Liver (tissue), 9 donors: ENCODE results near the gene ATP8B3. TPM values are rescaled to one million over a fixed set of nuclear protein-coding genes. Genes with fewer than 3 reads are reported as not detected.

ENCODE experiments used
- DNase-seq: peaks from one replicate; pipeline ENCODE4 v3.0.0-alpha.2; 2017; ENCODE audit warnings: low spot score
- H3K27ac ChIP-seq, 2 donors: one replicate each; pipeline ENCODE4 v1.7.0; 2013; ENCODE audit warnings: inconsistent platforms in 2 of 2, low read length in 2 of 2, control low read depth in 1 of 2, low read depth in 1 of 2, mild to moderate bottlenecking in 1 of 2
- H3K27me3 ChIP-seq, 4 donors: one replicate each; pipeline versions ENCODE4 v1.6.1 to v1.7.0; 2013; ENCODE audit warnings: low read length in 3 of 4, inconsistent platforms in 1 of 4, mild to moderate bottlenecking in 1 of 4, moderate library complexity in 1 of 4; ENCODE audit not compliant: control insufficient read depth in 4 of 4, insufficient read depth in 4 of 4
- H3K36me3 ChIP-seq, 4 donors: one replicate each; pipeline versions ENCODE4 v1.6.1 to v1.7.0; 2013; ENCODE audit warnings: low read length in 3 of 4, mild to moderate bottlenecking in 3 of 4, low read depth in 1 of 4, moderate library complexity in 1 of 4; ENCODE audit not compliant: control insufficient read depth in 4 of 4, insufficient read depth in 3 of 4
- H3K4me1 ChIP-seq, 4 donors: one replicate each; pipeline versions ENCODE4 v1.6.1 to v1.7.0; 2013; ENCODE audit warnings: low read length in 3 of 4, mild to moderate bottlenecking in 3 of 4, moderate library complexity in 1 of 4; ENCODE audit not compliant: control insufficient read depth in 4 of 4, insufficient read depth in 4 of 4
- H3K4me3 ChIP-seq, 3 donors: one replicate each; pipeline versions ENCODE4 v1.6.1 to v1.7.0; 2013; ENCODE audit warnings: low read length in 3 of 3, control low read depth in 1 of 3, low read depth in 1 of 3, mild to moderate bottlenecking in 1 of 3
- H3K9ac ChIP-seq, 2 donors: one replicate each; pipeline ENCODE4 v1.7.0; 2013; ENCODE audit warnings: low read length in 2 of 2, mild to moderate bottlenecking in 2 of 2, moderate library complexity in 2 of 2, control low read depth in 1 of 2, low read depth in 1 of 2
- H3K9me3 ChIP-seq, 4 donors: one replicate each; pipeline versions ENCODE4 v1.6.1 to v1.7.0; 2013; ENCODE audit warnings: low read length in 3 of 4; ENCODE audit not compliant: control insufficient read depth in 4 of 4
- ATF3 ChIP-seq: IDR thresholded peaks from 2 replicates; pipeline ENCODE4 v1.6.1; 2016; ENCODE audit warnings: antibody characterized with exemption
- CTCF ChIP-seq: fragments of 150-350 bp; IDR thresholded peaks from 2 replicates; pipeline ENCODE4 v1.5.1; 2017; ENCODE audit warnings: improper control_type of control experiment, low read depth, low read length; ENCODE audit not compliant: missing input control
- EGR1 ChIP-seq, 2 donors: IDR thresholded peaks; 2 replicates each; pipeline ENCODE4 v1.6.1; 2016 to 2018; ENCODE audit warnings: antibody characterized with exemption in 2 of 2, low read depth in 2 of 2
- FOXA1 ChIP-seq: IDR thresholded peaks from 2 replicates; pipeline ENCODE4 v1.6.1; 2016; ENCODE audit warnings: antibody characterized with exemption
- FOXA2 ChIP-seq: IDR thresholded peaks from 2 replicates; pipeline ENCODE4 v1.6.1; 2016; ENCODE audit warnings: antibody characterized with exemption
- HNF4A ChIP-seq, 2 donors: conservative IDR thresholded peaks; 2 replicates each; pipeline ENCODE4 v1.6.1; 2016; ENCODE audit warnings: antibody characterized with exemption in 2 of 2, mild to moderate bottlenecking in 2 of 2
- HNF4G ChIP-seq: IDR thresholded peaks from 2 replicates; pipeline ENCODE4 v1.6.1; 2016; ENCODE audit warnings: antibody characterized with exemption
- MAX ChIP-seq: IDR thresholded peaks from 2 replicates; pipeline ENCODE4 v1.6.1; 2016; ENCODE audit warnings: antibody characterized with exemption
- NR2F2 ChIP-seq: IDR thresholded peaks from 2 replicates; pipeline ENCODE4 v1.6.1; 2016; ENCODE audit warnings: antibody characterized with exemption
- RAD21 ChIP-seq, 2 donors: IDR thresholded peaks; 2 replicates each; pipeline ENCODE4 v1.6.1; 2016; ENCODE audit warnings: antibody characterized with exemption in 2 of 2, mild to moderate bottlenecking in 2 of 2
- REST ChIP-seq: IDR thresholded peaks from 2 replicates; pipeline ENCODE4 v1.6.1; 2016; ENCODE audit warnings: antibody characterized with exemption, mild to moderate bottlenecking
- RXRA ChIP-seq, 2 donors: IDR thresholded peaks; 2 replicates each; pipeline ENCODE4 v1.6.1; 2017 to 2018; ENCODE audit warnings: antibody characterized with exemption in 2 of 2, mild to moderate bottlenecking in 1 of 2
- TAF1 ChIP-seq: conservative IDR thresholded peaks from 2 replicates; pipeline ENCODE4 v1.6.1; 2016; ENCODE audit warnings: antibody characterized with exemption, mild to moderate bottlenecking
- WGBS: extraction: QIAGEN DNeasy Blood & Tissue Kit; methylation state at CpG from one replicate; pipeline ENCODE4 v1.1.7; 2013; 5-methylcytosine and 5-hydroxymethylcytosine counted together
- polyA plus RNA-seq, 2 donors: library from polyadenylated mRNA; stranded (reverse) in 1 of 2; unstranded in 1 of 2; fragments of 200-250 nt in 1 of 2; fragments of >200 nt in 1 of 2; fragmentation: Nextera tagmentation in 1 of 2; extraction: Ambion mirVana in 1 of 2; gene quantifications; one replicate each; pipeline versions ENCODE4 v1.2.1 to v1.2.3, GENCODE V29; 2013 to 2015
- total RNA-seq, 2 donors: library from RNA; depleted of rRNA; stranded (reverse); fragments of >200 nt; gene quantifications; one replicate each; pipeline ENCODE4 v1.2.3, GENCODE V29; 2014
- donor health status: healthy.
- donor health status: healthy.
- donor health status: healthy.
- donor health status: healthy.
- donor health status: healthy.

The ATP8B3 gene
- total and polyA plus RNA-seq, 4 donors, result 0.42 to 3.1 (median 0.52) TPM

- H3K27me3 ChIP-seq, result no peaks in the 10 kb centered on the region
- no peak for TF ChIP-seq HNF4A (conservative IDR thresholded peaks at IDR 0.05)
- TF ChIP-seq TAF1, result no peak
- no peak for TF ChIP-seq HNF4G
- no peak for TF ChIP-seq REST
- no peak for TF ChIP-seq CTCF
- no peak for TF ChIP-seq EGR1 (IDR thresholded peaks at IDR 0.05; ENCODE audit: low read depth in 2 of 2)
- peaks cover 0 to 11% (median 6%) of the 10 kb centered on the region in 4 donors for H3K4me1 ChIP-seq
- H3K9ac ChIP-seq, result no peak overlapping the region
- H3K27ac ChIP-seq, result no peak overlapping the region
- DNase-seq, result no peak
- no peaks in the 10 kb centered on the region for H3K9me3 ChIP-seq
- 88% methylated on average over 25 of the region's 25 CpGs for WGBS
- H3K4me3 ChIP-seq, result no peak overlapping the region
- peaks cover 18 to 59% (median 39%) of the 10 kb centered on the region in 4 donors for H3K36me3 ChIP-seq
These were observed 5.6 kb upstream of the ATP8B3 start for GRCh38 chr19:1817553-1818179.

GRCh38 chr19:1816530-1817298 is 4.6 kb upstream of the ATP8B3 start:
- no peaks in the 10 kb centered on the region for H3K27me3 ChIP-seq
- DNase-seq, result no peak

More at GRCh38 chr19:1816530-1817298, 4.6 kb upstream of the ATP8B3 start:
- H3K36me3 ChIP-seq, result peaks cover 18 to 54% (median 36%) of the 10 kb centered on the region in 4 donors
- TF ChIP-seq FOXA1 (no peak), NR2F2 (no peak), HNF4G (no peak), HNF4A (conservative IDR thresholded peaks at IDR 0.05) (no peak), TAF1 (no peak), RAD21 (IDR thresholded peaks at IDR 0.05) (no peak), FOXA2 (no peak), RXRA (IDR thresholded peaks at IDR 0.05) (no peak), CTCF (no peak), ATF3 (no peak), EGR1 (IDR thresholded peaks at IDR 0.05; ENCODE audit: low read depth in 2 of 2) (no peak), MAX (no peak)
- 93% methylated on average over 36 of the region's 36 CpGs for WGBS
- H3K9ac ChIP-seq, result no peak overlapping the region
- H3K27ac ChIP-seq, result no peak overlapping the region
- H3K4me3 ChIP-seq, result no peak overlapping the region
- peaks cover 3 to 19% (median 8%) of the 10 kb centered on the region in 4 donors for H3K4me1 ChIP-seq
- H3K9me3 ChIP-seq, result no peaks in the 10 kb centered on the region
